HEK293 (cell line): ENCODE results near the gene CDKAL1.

ENCODE experiments used
- CTCF ChIA-PET: fragments of 350-600 bp; formaldehyde crosslinking; extraction: SDS; loops from one replicate; lab custom pipeline; 2021; ENCODE audit warnings: antibody characterized with exemption; lab: Yijun Ruan, JAX
- POLR2A ChIA-PET: fragments of 300-600 bp; formaldehyde crosslinking; extraction: SDS; loops from one replicate; lab custom pipeline; 2020; ENCODE audit warnings: antibody characterized with exemption, inconsistent platforms; lab: Yijun Ruan, JAX
- H3K27ac ChIP-seq: fragments of 200-500 bp; sonication (Bioruptor generic); 2 replicates; pipeline ENCODE4 v1.5.1; 2014; ENCODE audit warnings: low read depth, low read length, control low read depth, inconsistent platforms; ENCODE audit errors: extremely low read depth
- H3K36me3 ChIP-seq, 2 experiments: fragments of 200-500 bp in 1 of 2; sonication (Bioruptor generic) in 1 of 2; 1 replicate in 1 of 2; 2 replicates in 1 of 2; pipeline ENCODE4 v1.5.1; 2014 to 2017; ENCODE audit warnings: inconsistent platforms in 2 of 2, low read length in 2 of 2; ENCODE audit not compliant: control insufficient read depth in 2 of 2, insufficient read depth in 1 of 2
- H3K4me1 ChIP-seq: fragments of 200-500 bp; sonication (Bioruptor generic); 2 replicates; pipeline ENCODE4 v1.5.1; 2014; ENCODE audit warnings: mild to moderate bottlenecking, low read length, inconsistent platforms; ENCODE audit not compliant: control insufficient read depth, insufficient read depth
- H3K4me3 ChIP-seq: 2 replicates; pipeline ENCODE4 v1.5.1; 2011; ENCODE audit warnings: low read depth, mild to moderate bottlenecking, control low read depth, low read length, moderate library complexity
- H3K9me3 ChIP-seq: fragments of 200-500 bp; sonication (Bioruptor generic); 2 replicates; pipeline ENCODE4 v1.5.1; 2014; ENCODE audit warnings: low read depth, low read length, inconsistent platforms; ENCODE audit not compliant: control insufficient read depth, insufficient read depth
- FEZF1 ChIP-seq: fragments of 450-650 bp; formaldehyde crosslinking; IDR thresholded peaks from 2 replicates; pipeline ENCODE4 v1.5.1; 2016; ENCODE audit warnings: missing biosample characterization, missing genetic modification characterization
- IKZF3 ChIP-seq: fragments of 450-650 bp; IDR thresholded peaks from 2 replicates; pipeline ENCODE4 v1.5.0; 2018; ENCODE audit warnings: missing biosample characterization, mild to moderate bottlenecking, missing genetic modification characterization, moderate library complexity
- KLF10 ChIP-seq: fragments of 450-650 bp; IDR thresholded peaks from 2 replicates; pipeline ENCODE4 v1.5.1; 2018; ENCODE audit warnings: missing biosample characterization, mild to moderate bottlenecking, missing genetic modification characterization
- ZFP3 ChIP-seq: fragments of 450-650 bp; formaldehyde crosslinking; IDR thresholded peaks from 2 replicates; pipeline ENCODE4 v1.5.1; 2016; ENCODE audit warnings: low read depth, missing biosample characterization, missing genetic modification characterization
- ZFP69B ChIP-seq: fragments of 450-650 bp; formaldehyde crosslinking; IDR thresholded peaks from 2 replicates; pipeline ENCODE4 v1.5.1; 2016; ENCODE audit warnings: missing biosample characterization, missing genetic modification characterization
- ZNF184 ChIP-seq: fragments of 450-650 bp; IDR thresholded peaks from 2 replicates; pipeline ENCODE4 v1.5.1; 2018; ENCODE audit warnings: missing biosample characterization, mild to moderate bottlenecking, missing genetic modification characterization
- ZNF202 ChIP-seq: fragments of 450-650 bp; formaldehyde crosslinking; IDR thresholded peaks from 2 replicates; pipeline ENCODE4 v1.5.1; 2016; ENCODE audit warnings: missing biosample characterization, missing genetic modification characterization, borderline replicate concordance
- ZNF311 ChIP-seq: fragments of 450-650 bp; formaldehyde crosslinking; IDR thresholded peaks from 2 replicates; pipeline ENCODE4 v1.5.1; 2017; ENCODE audit warnings: missing biosample characterization, missing genetic modification characterization, borderline replicate concordance
- ZNF335 ChIP-seq: fragments of 450-650 bp; formaldehyde crosslinking; conservative IDR thresholded peaks from 2 replicates; pipeline ENCODE4 v1.5.1; 2016; ENCODE audit warnings: missing biosample characterization, missing genetic modification characterization
- ZNF473 ChIP-seq: fragments of 450-650 bp; formaldehyde crosslinking; IDR thresholded peaks from 2 replicates; pipeline ENCODE4 v1.5.1; 2017; ENCODE audit warnings: missing biosample characterization, missing genetic modification characterization
- ZNF629 ChIP-seq: fragments of 450-650 bp; formaldehyde crosslinking; IDR thresholded peaks from 2 replicates; pipeline ENCODE4 v1.5.1; 2017; ENCODE audit warnings: missing biosample characterization, missing genetic modification characterization
- ZNF660 ChIP-seq: fragments of 450-650 bp; IDR thresholded peaks from 2 replicates; pipeline ENCODE4 v1.5.1; 2018; ENCODE audit warnings: missing biosample characterization, mild to moderate bottlenecking, missing genetic modification characterization
- ZNF701 ChIP-seq: fragments of 450-650 bp; formaldehyde crosslinking; IDR thresholded peaks from 2 replicates; pipeline ENCODE4 v1.5.1; 2016; ENCODE audit warnings: missing biosample characterization, missing genetic modification characterization
- ZNF76 ChIP-seq: fragments of 450-650 bp; formaldehyde crosslinking; IDR thresholded peaks from 2 replicates; pipeline ENCODE4; 2016; ENCODE audit warnings: low read depth, missing biosample characterization, missing genetic modification characterization, borderline replicate concordance
- TF ChIP-seq, protein P1 (sequence below): fragments of 450-650 bp; formaldehyde crosslinking; IDR thresholded peaks from 2 replicates; pipeline ENCODE4 v1.5.1; 2017; ENCODE audit warnings: missing biosample characterization, missing genetic modification characterization
- TF ChIP-seq, protein P2 (sequence below): fragments of 450-650 bp; IDR thresholded peaks from 2 replicates; pipeline ENCODE4 v1.5.1; 2018; ENCODE audit warnings: missing biosample characterization, mild to moderate bottlenecking, missing genetic modification characterization
- TF ChIP-seq, protein P3 (sequence below): fragments of 450-650 bp; formaldehyde crosslinking; IDR thresholded peaks from 2 replicates; pipeline ENCODE4 v1.5.1; 2017; ENCODE audit warnings: missing biosample characterization, missing genetic modification characterization
- TF ChIP-seq, protein P4 (sequence below): fragments of 450-650 bp; formaldehyde crosslinking; IDR thresholded peaks from 2 replicates; pipeline ENCODE4 v1.5.1; 2016; ENCODE audit warnings: missing biosample characterization, missing genetic modification characterization

Gene CDKAL1

DNA sequence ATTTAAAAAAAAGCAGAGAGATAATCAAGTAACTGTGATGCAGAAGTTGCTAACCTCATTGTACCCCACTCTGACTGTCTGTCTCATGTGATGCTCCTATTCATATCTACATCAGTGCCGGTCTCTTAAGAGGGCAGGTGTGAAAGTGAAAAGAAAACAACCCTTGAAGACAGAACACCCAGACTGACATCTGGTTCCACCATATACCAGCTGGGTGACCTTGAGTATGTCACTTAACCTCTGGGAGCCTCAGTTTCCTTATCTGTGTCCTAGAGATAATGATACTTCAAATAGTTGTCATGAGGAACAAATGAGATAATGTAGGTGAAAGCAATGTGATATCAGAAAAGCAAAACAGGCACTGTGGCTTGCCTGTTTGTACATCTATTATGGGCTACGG lies 632.5 kb downstream of the CDKAL1 start (continued):
- TF ChIP-seq ZNF311 (tag by site-specific recombination) (no peak), ZNF629 (no peak), KLF10 (tag by site-specific recombination) (no peak), IKZF3 (tag by site-specific recombination) (no peak), ZNF202 (tag by site-specific recombination) (no peak)

DNA sequence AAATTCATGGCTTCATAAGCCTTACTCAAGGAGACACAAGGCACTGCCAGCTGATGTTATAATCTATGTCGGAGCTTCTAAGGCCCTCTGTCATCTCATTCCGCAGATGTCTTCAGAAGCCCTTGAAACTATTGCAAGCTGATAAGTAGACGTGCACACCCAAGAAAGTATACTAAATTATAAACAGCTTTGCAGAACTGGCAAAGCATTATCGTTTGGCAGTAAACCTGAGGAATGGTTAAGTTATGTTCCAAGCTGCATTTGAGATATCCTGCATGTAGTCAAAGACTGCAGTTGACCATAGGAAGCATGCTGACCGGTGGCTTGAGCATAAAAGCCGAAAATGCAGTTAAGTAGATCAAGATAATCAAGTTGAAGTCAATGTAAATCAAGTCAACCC lies 633.5 kb downstream of the CDKAL1 start:
- Histone ChIP-seq H3K9me3 (no peaks in the 10 kb centered on the region), H3K4me3 (no peak overlapping the region), H3K27ac (no peak overlapping the region), H3K36me3 (no peaks in the 10 kb centered on the region), H3K4me1 (no peaks in the 10 kb centered on the region)
- CTCF ChIA-PET = no interaction called here
- TF ChIP-seq, protein P1, sequence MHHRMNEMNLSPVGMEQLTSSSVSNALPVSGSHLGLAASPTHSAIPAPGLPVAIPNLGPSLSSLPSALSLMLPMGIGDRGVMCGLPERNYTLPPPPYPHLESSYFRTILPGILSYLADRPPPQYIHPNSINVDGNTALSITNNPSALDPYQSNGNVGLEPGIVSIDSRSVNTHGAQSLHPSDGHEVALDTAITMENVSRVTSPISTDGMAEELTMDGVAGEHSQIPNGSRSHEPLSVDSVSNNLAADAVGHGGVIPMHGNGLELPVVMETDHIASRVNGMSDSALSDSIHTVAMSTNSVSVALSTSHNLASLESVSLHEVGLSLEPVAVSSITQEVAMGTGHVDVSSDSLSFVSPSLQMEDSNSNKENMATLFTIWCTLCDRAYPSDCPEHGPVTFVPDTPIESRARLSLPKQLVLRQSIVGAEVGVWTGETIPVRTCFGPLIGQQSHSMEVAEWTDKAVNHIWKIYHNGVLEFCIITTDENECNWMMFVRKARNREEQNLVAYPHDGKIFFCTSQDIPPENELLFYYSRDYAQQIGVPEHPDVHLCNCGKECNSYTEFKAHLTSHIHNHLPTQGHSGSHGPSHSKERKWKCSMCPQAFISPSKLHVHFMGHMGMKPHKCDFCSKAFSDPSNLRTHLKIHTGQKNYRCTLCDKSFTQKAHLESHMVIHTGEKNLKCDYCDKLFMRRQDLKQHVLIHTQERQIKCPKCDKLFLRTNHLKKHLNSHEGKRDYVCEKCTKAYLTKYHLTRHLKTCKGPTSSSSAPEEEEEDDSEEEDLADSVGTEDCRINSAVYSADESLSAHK (tag by site-specific recombination) = no peak
- TF ChIP-seq, protein P2, sequence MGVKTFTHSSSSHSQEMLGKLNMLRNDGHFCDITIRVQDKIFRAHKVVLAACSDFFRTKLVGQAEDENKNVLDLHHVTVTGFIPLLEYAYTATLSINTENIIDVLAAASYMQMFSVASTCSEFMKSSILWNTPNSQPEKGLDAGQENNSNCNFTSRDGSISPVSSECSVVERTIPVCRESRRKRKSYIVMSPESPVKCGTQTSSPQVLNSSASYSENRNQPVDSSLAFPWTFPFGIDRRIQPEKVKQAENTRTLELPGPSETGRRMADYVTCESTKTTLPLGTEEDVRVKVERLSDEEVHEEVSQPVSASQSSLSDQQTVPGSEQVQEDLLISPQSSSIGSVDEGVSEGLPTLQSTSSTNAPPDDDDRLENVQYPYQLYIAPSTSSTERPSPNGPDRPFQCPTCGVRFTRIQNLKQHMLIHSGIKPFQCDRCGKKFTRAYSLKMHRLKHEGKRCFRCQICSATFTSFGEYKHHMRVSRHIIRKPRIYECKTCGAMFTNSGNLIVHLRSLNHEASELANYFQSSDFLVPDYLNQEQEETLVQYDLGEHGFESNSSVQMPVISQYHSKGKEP (tag by site-specific recombination) = no peak
- TF ChIP-seq, protein P3, sequence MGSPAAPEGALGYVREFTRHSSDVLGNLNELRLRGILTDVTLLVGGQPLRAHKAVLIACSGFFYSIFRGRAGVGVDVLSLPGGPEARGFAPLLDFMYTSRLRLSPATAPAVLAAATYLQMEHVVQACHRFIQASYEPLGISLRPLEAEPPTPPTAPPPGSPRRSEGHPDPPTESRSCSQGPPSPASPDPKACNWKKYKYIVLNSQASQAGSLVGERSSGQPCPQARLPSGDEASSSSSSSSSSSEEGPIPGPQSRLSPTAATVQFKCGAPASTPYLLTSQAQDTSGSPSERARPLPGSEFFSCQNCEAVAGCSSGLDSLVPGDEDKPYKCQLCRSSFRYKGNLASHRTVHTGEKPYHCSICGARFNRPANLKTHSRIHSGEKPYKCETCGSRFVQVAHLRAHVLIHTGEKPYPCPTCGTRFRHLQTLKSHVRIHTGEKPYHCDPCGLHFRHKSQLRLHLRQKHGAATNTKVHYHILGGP = no peak
- TF ChIP-seq ZNF184 (tag by site-specific recombination) (no peak), ZNF76 (no peak)
- POLR2A ChIA-PET = no interaction called here

DNA sequence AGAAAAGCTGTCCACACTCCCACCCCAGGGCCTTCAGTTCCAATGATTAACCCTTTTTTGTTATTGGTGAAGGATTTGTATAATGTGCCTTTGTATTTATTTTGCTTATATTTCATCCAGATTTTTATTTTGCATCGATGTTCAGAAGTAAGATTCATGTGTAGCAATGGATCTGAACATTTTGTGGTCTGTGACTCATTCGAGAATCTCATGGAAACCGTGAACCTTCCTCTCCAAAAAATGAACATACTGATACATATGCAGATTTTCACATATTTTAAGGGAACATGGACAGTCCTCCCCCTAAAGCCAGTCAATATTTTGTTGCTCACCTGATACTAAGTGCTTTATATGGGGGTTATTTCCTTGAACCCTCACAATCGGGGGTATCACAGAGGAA lies 637.5 kb downstream of the CDKAL1 start:
- ChIA-PET CTCF (no interaction called here), POLR2A (no interaction called here)
- Histone ChIP-seq H3K4me3 (no peak overlapping the region), H3K9me3 (no peaks in the 10 kb centered on the region), H3K27ac (no peak overlapping the region), H3K36me3 (no peaks in the 10 kb centered on the region), H3K4me1 (no peaks in the 10 kb centered on the region)
- no peak for TF ChIP-seq ZNF701 (tag by site-specific recombination)
- TF ChIP-seq ZNF473 (tag by site-specific recombination) = no peak
- TF ChIP-seq ZNF660 (tag by site-specific recombination) = no peak
- no peak for TF ChIP-seq ZNF335
- no peak for TF ChIP-seq ZFP69B (tag by site-specific recombination)

DNA sequence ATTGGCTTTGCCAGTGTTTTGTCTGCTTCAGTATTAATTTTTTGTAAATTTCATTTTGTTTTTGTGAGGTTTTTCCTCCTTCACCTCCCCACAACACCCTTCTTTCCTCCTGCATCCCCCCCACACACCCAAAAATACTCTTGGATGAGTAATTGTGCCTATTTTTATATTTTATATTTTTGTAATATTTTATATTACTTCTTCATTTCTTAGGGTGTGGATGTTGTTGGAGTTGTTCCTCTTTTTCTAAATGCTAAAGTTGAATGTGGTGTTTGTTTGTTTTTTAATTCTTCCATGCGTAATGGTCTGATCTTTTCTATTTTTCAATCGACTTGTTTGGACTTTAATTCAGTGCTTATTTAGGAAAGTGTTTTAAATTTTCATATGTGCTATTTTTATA lies 638.8 kb downstream of the CDKAL1 start:
- Histone ChIP-seq H3K4me1 (no peaks in the 10 kb centered on the region), H3K36me3 (no peaks in the 10 kb centered on the region), H3K4me3 (no peak overlapping the region), H3K27ac (no peak overlapping the region), H3K9me3 (no peaks in the 10 kb centered on the region)
- ChIA-PET POLR2A (no interaction called here), CTCF (interaction anchor here (0.9 kb wide), 1 partner anchor 9 kb away, joined by 4 read pairs; no protein-coding TSS in a partner anchor)
- TF ChIP-seq FEZF1 = no peak
- no peak for TF ChIP-seq ZFP3 (tag by site-specific recombination)
- TF ChIP-seq, protein P4, sequence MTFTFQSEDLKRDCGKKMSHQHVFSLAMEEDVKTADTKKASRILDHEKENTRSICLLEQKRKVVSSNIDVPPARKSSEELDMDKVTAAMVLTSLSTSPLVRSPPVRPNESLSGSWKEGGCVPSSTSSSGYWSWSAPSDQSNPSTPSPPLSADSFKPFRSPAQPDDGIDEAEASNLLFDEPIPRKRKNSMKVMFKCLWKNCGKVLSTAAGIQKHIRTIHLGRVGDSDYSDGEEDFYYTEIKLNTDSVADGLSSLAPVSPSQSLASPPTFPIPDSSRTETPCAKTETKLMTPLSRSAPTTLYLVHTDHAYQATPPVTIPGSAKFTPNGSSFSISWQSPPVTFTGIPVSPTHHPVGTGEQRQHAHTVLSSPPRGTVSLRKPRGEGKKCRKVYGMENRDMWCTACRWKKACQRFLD = no peak
